ENCODE results near the gene ST6GALNAC3.

DNA sequence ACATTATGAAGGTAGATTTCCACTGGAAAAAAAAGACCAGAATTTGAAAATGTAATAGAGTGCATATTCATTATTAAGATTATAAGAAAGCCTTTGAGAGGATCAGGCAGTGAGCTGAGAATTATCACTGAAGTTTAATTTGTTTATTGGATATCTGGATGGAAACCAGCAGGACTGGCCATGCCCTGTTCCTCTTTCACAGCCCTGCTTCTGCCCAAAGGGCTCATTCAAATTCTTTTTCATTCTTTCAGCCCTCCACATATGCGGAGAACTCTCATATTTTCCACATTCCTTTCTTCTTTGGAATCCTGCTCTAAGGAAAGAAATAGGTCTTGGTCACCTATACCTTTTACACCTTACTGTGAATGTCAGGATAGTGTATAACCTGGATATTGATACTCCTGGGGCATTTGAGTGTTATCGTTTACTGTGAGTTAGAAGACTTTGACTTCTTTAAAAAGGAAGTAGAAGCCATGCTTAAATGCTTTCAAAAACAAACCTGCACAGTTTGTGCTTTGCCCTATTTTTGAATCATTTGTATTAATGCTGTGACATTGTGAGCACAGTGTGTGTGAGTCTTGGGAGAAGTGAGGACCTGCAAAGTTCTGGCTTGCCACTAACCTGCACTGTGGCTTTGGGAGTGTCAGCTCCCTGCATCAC lies 35.5 kb downstream of the ST6GALNAC3 start:
- TF ChIP-seq JUN (IDR thresholded peaks at IDR 0.05) (no peak), CBX2 (IDR thresholded peaks at IDR 0.05; ENCODE audit: borderline replicate concordance, low read depth) (no peak), RNF2 (IDR thresholded peaks at IDR 0.05; ENCODE audit: borderline replicate concordance, low read depth) (no peak), POLR2A (IDR thresholded peaks at IDR 0.05; ENCODE audit: low read length) (no peak)
- TF ChIP-seq, protein P1, sequence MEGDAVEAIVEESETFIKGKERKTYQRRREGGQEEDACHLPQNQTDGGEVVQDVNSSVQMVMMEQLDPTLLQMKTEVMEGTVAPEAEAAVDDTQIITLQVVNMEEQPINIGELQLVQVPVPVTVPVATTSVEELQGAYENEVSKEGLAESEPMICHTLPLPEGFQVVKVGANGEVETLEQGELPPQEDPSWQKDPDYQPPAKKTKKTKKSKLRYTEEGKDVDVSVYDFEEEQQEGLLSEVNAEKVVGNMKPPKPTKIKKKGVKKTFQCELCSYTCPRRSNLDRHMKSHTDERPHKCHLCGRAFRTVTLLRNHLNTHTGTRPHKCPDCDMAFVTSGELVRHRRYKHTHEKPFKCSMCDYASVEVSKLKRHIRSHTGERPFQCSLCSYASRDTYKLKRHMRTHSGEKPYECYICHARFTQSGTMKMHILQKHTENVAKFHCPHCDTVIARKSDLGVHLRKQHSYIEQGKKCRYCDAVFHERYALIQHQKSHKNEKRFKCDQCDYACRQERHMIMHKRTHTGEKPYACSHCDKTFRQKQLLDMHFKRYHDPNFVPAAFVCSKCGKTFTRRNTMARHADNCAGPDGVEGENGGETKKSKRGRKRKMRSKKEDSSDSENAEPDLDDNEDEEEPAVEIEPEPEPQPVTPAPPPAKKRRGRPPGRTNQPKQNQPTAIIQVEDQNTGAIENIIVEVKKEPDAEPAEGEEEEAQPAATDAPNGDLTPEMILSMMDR (IDR thresholded peaks at IDR 0.05), result no peak
- TF ChIP-seq, protein P2, sequence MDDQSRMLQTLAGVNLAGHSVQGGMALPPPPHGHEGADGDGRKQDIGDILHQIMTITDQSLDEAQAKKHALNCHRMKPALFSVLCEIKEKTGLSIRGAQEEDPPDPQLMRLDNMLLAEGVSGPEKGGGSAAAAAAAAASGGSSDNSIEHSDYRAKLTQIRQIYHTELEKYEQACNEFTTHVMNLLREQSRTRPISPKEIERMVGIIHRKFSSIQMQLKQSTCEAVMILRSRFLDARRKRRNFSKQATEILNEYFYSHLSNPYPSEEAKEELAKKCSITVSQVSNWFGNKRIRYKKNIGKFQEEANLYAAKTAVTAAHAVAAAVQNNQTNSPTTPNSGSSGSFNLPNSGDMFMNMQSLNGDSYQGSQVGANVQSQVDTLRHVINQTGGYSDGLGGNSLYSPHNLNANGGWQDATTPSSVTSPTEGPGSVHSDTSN (IDR thresholded peaks at IDR 0.05), result no peak
- TF ChIP-seq, protein P3, sequence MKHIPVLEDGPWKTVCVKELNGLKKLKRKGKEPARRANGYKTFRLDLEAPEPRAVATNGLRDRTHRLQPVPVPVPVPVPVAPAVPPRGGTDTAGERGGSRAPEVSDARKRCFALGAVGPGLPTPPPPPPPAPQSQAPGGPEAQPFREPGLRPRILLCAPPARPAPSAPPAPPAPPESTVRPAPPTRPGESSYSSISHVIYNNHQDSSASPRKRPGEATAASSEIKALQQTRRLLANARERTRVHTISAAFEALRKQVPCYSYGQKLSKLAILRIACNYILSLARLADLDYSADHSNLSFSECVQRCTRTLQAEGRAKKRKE (CRISPR knock-in tag; IDR thresholded peaks at IDR 0.05; ENCODE audit: low read depth), result no peak
- TF ChIP-seq, protein P4, sequence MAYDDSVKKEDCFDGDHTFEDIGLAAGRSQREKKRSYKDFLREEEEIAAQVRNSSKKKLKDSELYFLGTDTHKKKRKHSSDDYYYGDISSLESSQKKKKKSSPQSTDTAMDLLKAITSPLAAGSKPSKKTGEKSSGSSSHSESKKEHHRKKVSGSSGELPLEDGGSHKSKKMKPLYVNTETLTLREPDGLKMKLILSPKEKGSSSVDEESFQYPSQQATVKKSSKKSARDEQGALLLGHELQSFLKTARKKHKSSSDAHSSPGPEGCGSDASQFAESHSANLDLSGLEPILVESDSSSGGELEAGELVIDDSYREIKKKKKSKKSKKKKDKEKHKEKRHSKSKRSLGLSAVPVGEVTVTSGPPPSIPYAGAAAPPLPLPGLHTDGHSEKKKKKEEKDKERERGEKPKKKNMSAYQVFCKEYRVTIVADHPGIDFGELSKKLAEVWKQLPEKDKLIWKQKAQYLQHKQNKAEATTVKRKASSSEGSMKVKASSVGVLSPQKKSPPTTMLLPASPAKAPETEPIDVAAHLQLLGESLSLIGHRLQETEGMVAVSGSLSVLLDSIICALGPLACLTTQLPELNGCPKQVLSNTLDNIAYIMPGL (CRISPR knock-in tag; IDR thresholded peaks at IDR 0.05; ENCODE audit: borderline replicate concordance), result no peak

All from A549 (cell line).